Daoy (cell line): ENCODE results near the gene ST3GAL6. TPM values are rescaled to one million over a fixed set of nuclear protein-coding genes. Genes with fewer than 3 reads are reported as not detected.

ENCODE experiments used
- DNase-seq: peaks from one replicate; pipeline ENCODE4 v3.0.0-alpha.2; 2015; ENCODE audit warnings: low read depth
- total RNA-seq: library from RNA; depleted of rRNA; stranded (reverse); fragments of >200 nt; shearing (Covaris generic); gene quantifications from 2 replicates; pipeline ENCODE4 v1.2.3, GENCODE V29; 2014

Gene ST3GAL6
- total RNA-seq, 1 experiment from 2014 or later: 3.4 TPM

- no peak for DNase-seq
Observed at GRCh38 chr3:98801043-98801747, 38.1 kb downstream of the ST3GAL6 start.

GRCh38 chr3:98805571-98805970, 42.4 kb downstream of the ST3GAL6 start:
- no peak for DNase-seq

GRCh38 chr3:98806521-98806920, 43.4 kb downstream of the ST3GAL6 start:
- DNase-seq: no peak

- no peak for DNase-seq
Observed at GRCh38 chr3:98807011-98807410, 43.9 kb downstream of the ST3GAL6 start.

- DNase-seq: no peak
Observed at GRCh38 chr3:98807561-98807960, 44.4 kb downstream of the ST3GAL6 start.

GRCh38 chr3:98808071-98808470, 44.9 kb downstream of the ST3GAL6 start:
- no peak for DNase-seq

- DNase-seq: no peak
Observed at GRCh38 chr3:98809557-98809956, 46.4 kb downstream of the ST3GAL6 start.

GRCh38 chr3:98811048-98811447, 47.9 kb downstream of the ST3GAL6 start:
- no peak for DNase-seq

- no peak for DNase-seq
Observed at GRCh38 chr3:98812851-98813374, 49.8 kb downstream of the ST3GAL6 start.

GRCh38 chr3:98814817-98815420, 51.8 kb downstream of the ST3GAL6 start:
- DNase-seq: peak; percentile 35

- DNase-seq: no peak
Observed at GRCh38 chr3:98817547-98818041, 54.5 kb downstream of the ST3GAL6 start.

- DNase-seq: no peak
Observed at GRCh38 chr3:98821063-98821462, 57.9 kb downstream of the ST3GAL6 start.

GRCh38 chr3:98823791-98824190, 60.7 kb downstream of the ST3GAL6 start:
- peak; percentile 72 for DNase-seq

GRCh38 chr3:98824256-98824655, 61.1 kb downstream of the ST3GAL6 start:
- DNase-seq: no peak

GRCh38 chr3:98826126-98826525, 63.0 kb downstream of the ST3GAL6 start:
- DNase-seq: no peak

- no peak for DNase-seq
Observed at GRCh38 chr3:98827221-98827920, 64.2 kb downstream of the ST3GAL6 start.

GRCh38 chr3:98829246-98829832, 66.2 kb downstream of the ST3GAL6 start:
- DNase-seq: no peak

- DNase-seq: peak; percentile 20
Observed at GRCh38 chr3:98831060-98831459, 67.9 kb downstream of the ST3GAL6 start.

- DNase-seq: no peak
Observed at GRCh38 chr3:98839846-98840245, 76.7 kb downstream of the ST3GAL6 start.

- no peak for DNase-seq
Observed at GRCh38 chr3:98843266-98843959, 80.3 kb downstream of the ST3GAL6 start.
